OCI-LY3 (cell line): Measurements from ENCODE around the gene DCLK1.

ENCODE experiments used
- CTCF ChIP-seq: fragments of 200-600, 300-600 bp; sonication (generic); IDR thresholded peaks from 2 replicates; pipeline ENCODE4 v1.5.1; 2014; ENCODE audit warnings: antibody characterized with exemption, low read length, low read depth
- EZH2phosphoT487 ChIP-seq: fragments of 200-600 bp; shearing (Covaris generic); IDR thresholded peaks from 2 replicates; pipeline ENCODE4 v1.6.1; 2018; ENCODE audit warnings: antibody characterized with exemption, mixed run types, low read depth

GRCh38 chr13:35859981-35860380 lies 271.2 kb downstream of the DCLK1 start:
- TF ChIP-seq CTCF = no peak
- TF ChIP-seq EZH2phosphoT487 = no peak
